Measurements from ENCODE around the gene SLC6A19.

DNA sequence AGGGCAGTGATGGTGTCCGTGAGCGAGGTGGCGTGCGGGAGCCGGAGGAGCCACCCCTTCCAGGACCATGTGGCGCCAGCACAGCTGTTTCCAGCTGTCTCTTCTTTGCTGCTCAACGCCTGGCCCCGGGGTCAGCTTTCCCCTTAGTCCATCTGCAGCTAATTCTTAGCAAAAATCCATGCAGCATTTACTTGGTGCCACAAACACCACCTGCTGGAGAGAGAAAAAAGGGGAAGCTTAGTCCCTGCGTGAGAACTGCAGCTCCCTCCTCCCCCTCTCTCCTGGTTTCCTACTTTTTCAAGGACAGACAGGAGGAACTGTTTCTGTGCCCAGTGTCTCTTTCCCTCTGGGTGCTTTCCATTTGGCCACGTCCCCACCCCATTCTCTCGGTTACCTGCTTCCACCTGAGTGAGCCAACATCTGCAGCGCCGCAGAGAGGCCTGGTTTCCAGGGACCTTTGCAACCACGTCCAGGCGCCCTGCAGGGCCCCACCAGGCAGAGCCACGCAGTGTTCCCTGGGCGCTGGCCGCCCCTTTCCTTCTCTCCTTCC, 3.4 kb downstream of the SLC6A19 start:
- no peak for TF ChIP-seq KLF9 (tag by site-specific recombination; IDR thresholded peaks at IDR 0.05; ENCODE audit: low read depth)
- TF ChIP-seq ZNF274 (IDR thresholded peaks at IDR 0.05; ENCODE audit: low read length): no peak
- no peak for TF ChIP-seq ZNF274 (tag by site-specific recombination; IDR thresholded peaks at IDR 0.05; ENCODE audit: borderline replicate concordance)
- TF ChIP-seq, protein P1, sequence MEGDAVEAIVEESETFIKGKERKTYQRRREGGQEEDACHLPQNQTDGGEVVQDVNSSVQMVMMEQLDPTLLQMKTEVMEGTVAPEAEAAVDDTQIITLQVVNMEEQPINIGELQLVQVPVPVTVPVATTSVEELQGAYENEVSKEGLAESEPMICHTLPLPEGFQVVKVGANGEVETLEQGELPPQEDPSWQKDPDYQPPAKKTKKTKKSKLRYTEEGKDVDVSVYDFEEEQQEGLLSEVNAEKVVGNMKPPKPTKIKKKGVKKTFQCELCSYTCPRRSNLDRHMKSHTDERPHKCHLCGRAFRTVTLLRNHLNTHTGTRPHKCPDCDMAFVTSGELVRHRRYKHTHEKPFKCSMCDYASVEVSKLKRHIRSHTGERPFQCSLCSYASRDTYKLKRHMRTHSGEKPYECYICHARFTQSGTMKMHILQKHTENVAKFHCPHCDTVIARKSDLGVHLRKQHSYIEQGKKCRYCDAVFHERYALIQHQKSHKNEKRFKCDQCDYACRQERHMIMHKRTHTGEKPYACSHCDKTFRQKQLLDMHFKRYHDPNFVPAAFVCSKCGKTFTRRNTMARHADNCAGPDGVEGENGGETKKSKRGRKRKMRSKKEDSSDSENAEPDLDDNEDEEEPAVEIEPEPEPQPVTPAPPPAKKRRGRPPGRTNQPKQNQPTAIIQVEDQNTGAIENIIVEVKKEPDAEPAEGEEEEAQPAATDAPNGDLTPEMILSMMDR (tag by site-specific recombination; IDR thresholded peaks at IDR 0.05): no peak
- TF ChIP-seq, protein P2, sequence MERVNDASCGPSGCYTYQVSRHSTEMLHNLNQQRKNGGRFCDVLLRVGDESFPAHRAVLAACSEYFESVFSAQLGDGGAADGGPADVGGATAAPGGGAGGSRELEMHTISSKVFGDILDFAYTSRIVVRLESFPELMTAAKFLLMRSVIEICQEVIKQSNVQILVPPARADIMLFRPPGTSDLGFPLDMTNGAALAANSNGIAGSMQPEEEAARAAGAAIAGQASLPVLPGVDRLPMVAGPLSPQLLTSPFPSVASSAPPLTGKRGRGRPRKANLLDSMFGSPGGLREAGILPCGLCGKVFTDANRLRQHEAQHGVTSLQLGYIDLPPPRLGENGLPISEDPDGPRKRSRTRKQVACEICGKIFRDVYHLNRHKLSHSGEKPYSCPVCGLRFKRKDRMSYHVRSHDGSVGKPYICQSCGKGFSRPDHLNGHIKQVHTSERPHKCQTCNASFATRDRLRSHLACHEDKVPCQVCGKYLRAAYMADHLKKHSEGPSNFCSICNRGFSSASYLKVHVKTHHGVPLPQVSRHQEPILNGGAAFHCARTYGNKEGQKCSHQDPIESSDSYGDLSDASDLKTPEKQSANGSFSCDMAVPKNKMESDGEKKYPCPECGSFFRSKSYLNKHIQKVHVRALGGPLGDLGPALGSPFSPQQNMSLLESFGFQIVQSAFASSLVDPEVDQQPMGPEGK (tag by site-specific recombination; IDR thresholded peaks at IDR 0.05): no peak
- TF ChIP-seq ZNF366 (tag by site-specific recombination; conservative IDR thresholded peaks at IDR 0.05): no peak
- no peak for TF ChIP-seq ZEB2 (tag by site-specific recombination; IDR thresholded peaks at IDR 0.05)
- no peak for TF ChIP-seq TCF7L2 (IDR thresholded peaks at IDR 0.05; ENCODE audit: borderline replicate concordance, low read depth, low read length)
- no peak for TF ChIP-seq IKZF3 (tag by site-specific recombination; IDR thresholded peaks at IDR 0.05)
- no peak for TF ChIP-seq YY1 (tag by site-specific recombination; IDR thresholded peaks at IDR 0.05)
- TF ChIP-seq, protein P3, sequence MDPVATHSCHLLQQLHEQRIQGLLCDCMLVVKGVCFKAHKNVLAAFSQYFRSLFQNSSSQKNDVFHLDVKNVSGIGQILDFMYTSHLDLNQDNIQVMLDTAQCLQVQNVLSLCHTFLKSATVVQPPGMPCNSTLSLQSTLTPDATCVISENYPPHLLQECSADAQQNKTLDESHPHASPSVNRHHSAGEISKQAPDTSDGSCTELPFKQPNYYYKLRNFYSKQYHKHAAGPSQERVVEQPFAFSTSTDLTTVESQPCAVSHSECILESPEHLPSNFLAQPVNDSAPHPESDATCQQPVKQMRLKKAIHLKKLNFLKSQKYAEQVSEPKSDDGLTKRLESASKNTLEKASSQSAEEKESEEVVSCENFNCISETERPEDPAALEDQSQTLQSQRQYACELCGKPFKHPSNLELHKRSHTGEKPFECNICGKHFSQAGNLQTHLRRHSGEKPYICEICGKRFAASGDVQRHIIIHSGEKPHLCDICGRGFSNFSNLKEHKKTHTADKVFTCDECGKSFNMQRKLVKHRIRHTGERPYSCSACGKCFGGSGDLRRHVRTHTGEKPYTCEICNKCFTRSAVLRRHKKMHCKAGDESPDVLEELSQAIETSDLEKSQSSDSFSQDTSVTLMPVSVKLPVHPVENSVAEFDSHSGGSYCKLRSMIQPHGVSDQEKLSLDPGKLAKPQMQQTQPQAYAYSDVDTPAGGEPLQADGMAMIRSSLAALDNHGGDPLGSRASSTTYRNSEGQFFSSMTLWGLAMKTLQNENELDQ (tag by site-specific recombination; IDR thresholded peaks at IDR 0.05; ENCODE audit: low read depth): no peak
